Glomerular visceral epithelial cell (primary cell): ENCODE measurements around the gene FBXL7.
A peak's percentile ranks its signal among the peaks of the same experiment; 100 is the strongest.

ENCODE experiments used
- DNase-seq: peaks from one replicate; pipeline ENCODE4 v3.0.0-alpha.2; 2016; ENCODE audit errors: extremely low spot score

FBXL7 gene

DNA sequence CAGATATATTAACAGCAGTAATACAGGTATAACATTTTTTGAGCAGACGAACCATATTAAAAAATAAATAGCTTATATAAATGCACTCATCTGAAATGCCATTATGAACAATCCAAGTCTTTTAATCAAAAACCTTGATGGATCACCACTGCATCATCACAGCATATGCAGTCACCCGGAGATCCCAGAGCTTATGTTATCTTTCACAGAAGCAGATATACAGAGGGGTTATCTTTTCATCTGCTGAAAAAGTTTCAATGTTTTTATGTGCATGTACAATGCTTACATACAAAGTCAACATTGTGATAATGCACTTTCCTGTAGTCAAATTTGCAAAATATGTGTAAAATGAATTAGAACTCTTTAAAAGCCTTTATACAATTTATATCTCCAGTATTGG, 211.9 kb downstream of the FBXL7 start:
- DNase-seq = no peak

GRCh38 chr5:15715535-15715934, 215.6 kb downstream of the FBXL7 start:
- no peak for DNase-seq

DNA sequence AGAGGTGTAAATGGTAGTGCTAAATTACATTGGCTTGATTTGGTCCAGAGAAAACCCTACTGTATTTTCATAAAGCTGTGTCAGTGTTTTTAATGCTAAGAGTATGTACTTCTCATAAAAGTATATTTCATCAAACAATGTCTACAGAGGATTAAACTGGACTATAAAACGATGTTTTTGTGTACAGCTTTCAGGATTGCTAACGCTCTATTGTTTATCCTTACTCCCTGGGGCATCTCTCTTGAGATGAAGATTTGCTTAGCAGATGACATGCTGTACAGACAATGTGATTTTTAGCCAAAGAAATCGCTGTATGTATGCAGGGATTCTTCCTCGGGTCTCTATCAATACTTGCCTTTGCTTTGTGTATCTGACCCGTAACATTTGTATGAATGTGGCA, 216.0 kb downstream of the FBXL7 start:
- no peak for DNase-seq

- no peak for DNase-seq
Measured at GRCh38 chr5:15717001-15717400, 217.0 kb downstream of the FBXL7 start.

DNA sequence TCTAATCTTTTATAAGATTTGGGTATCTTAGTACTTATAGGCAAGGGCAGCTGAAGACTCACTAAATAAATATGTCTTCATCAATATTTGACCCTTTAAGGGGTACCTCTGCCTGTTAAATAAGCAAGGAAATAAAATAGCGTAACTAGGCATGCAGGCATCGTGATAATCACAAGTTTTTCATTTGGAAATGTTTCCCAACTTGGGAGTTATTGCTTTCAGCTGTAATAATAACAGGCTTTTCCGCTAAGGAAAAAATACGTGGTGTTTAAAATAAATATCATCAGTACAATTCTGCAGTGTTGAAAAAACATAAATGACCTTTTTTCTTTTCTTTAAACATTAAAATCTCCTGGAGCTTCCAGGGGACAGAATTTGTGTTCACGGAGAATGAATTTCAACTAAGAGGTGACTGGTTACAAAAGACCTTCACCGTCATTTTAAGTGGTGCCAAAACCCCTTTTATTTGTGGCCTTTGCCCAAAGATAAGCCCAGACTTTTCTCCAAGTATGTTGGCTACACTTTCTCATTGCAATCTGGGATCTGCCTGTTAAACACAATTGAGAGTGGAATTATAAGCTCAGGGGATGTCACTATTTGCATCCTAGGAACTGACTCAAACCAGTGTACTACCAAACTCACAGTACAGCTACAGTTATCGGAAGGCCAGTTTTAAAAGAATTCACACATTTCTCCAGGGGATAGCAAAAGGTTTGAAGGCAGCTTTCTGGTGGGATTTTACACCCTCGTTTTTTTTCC, 218.6 kb downstream of the FBXL7 start:
- no peak for DNase-seq

DNA sequence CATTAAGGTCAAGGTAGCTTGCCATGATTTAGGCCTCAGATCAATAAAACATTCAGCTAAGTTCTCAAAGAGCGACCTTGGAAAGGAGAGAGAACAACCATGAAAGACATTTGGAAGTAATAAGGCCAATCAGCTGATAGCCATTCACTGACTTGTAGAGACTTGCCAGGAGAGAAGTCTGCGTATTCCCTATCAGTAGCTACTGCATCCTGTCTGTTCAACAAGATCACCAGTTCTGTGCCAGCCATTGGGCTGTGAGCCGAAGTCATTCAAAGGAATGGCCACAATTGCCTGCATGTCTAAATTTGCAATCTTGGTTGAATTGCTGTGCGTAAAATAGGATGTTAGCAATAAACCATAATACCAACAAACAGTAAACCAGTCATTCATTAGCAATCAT, 219.8 kb downstream of the FBXL7 start:
- no peak for DNase-seq

- DNase-seq = no peak
Measured at GRCh38 chr5:15720515-15720914, 220.5 kb downstream of the FBXL7 start.

DNA sequence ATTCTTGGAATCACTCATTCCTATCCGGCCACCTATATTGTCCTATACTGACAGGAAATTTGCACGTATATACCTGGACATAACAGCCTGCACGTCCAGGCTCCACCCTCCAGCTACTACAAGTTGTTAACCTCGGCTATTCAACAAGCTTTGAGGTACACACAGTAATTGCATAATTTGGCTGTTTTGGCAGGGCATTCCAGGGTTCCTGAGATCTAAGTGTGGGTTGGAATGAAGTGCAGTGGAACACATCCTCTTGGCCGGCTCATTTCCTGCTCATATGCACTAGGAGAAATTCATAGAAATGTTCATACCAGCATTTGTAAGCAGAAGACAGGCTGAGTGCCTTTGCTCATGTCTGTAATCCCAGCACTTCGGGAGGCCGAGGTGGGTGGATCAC, 222.3 kb downstream of the FBXL7 start:
- no peak for DNase-seq

DNA sequence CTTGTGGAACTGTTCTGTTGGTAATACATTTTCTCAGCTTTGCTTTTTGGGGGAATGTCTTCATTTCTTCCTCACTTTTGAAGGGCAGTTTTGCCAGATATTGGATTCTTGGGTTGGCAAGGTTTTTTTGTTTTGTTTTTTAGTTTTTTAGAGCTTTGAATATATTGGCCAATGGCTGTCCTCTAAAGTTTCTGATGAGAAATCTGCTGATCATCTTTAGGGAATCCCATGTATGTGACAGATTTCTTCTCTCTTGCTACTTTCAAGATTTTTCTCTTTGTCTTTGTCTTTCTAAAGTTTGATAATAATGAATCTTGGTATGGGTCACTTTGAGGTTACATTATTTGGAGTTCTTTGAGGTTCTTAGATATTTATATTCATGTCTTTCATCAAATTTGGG, 227.4 kb downstream of the FBXL7 start:
- no peak for DNase-seq

DNA sequence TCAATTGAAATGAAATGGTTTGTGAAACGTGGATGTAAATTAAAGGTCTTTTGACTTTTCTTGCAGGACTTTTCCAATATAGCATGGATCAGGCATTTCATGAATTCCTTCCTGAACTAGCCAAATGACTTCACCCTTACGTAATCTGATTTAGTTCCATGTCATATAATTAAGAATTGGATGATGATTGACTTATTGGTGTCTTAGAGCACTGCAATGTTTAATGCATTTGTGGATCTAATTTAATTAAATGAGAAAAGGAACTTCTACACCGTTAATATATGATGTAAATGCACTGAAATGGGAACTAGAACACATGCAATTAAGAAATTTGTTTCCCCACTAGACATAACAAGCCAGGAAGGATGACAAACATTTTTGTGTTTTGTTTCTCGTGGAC, 228.8 kb downstream of the FBXL7 start:
- DNase-seq = no peak

DNA sequence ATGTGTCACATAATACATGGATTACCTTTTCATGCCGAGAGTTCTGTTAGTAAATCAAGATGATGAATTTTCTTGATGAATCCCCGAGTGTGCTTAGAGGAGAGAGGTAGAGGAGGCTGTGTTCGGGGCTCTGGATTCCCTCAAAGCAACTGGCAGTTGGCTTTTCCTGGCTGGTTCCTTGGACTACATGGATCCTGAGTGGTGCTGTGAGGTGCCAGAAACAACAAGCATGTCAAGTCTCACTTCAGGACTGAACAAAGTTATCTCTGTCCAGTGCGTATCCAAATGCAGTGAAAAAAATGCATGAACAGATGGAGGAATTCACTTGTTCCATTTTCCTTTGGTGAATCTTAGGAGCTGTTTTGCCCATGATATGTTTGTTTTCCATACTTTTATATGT, 231.7 kb downstream of the FBXL7 start:
- DNase-seq = no peak

DNA sequence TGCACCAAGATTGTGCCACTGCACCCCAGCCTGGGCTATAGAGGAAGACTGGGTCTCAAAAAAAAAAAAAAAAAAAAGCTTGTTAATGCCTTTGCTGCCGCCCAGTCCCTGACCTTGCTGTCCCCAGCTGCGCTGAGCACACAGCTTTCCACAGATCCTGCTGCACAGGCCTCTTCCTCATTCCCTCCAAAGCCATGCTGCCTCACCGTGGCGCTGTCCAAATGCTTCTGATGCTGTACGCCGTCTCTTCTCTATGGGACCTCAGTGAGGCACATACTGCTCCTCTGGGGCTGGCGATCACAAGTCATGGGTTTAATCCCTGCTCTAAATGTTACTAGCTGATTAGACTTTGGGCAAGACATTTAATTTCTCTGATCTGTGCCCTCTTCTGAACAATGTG, 234.1 kb downstream of the FBXL7 start:
- DNase-seq = no peak

DNA sequence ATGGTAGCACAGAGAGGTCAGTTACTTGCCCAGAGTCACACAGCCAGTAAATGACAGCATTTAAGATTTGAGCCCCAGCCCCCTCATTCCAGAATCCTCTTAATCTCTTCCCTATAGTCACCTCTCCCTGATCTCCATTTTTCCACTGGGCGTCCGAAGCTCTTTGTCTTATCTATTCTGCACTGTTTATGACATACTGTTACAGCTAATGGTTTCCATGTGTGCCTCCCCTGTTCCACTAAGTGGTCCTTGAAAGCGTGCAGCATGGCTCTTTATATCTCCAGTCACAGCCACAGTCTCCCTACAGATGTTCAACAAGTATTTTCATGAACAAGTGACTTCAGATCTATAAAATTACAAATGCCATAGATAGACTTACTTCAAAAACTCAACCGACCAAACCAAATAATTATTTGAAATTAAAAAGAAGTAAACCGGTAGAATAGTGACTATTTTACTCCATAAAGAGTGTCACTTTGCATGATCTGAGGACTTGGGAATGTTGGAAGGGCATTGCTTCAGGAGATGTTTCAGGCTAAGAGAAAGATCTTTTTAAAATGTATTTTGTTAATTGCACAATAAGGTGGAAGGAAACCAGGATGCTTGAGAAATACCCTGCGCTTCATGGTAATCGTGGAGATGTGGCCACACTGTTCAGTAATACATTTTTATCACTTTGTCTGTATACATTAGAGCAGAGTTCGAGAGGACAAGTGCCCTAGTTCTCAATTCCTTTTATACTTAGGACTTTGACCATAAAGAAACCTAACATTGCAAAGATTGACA, 237.2 kb downstream of the FBXL7 start:
- no peak for DNase-seq

GRCh38 chr5:15737871-15738664, 238.1 kb downstream of the FBXL7 start:
- DNase-seq = no peak

- DNase-seq = no peak
Measured at GRCh38 chr5:15740383-15740782, 240.4 kb downstream of the FBXL7 start.

DNA sequence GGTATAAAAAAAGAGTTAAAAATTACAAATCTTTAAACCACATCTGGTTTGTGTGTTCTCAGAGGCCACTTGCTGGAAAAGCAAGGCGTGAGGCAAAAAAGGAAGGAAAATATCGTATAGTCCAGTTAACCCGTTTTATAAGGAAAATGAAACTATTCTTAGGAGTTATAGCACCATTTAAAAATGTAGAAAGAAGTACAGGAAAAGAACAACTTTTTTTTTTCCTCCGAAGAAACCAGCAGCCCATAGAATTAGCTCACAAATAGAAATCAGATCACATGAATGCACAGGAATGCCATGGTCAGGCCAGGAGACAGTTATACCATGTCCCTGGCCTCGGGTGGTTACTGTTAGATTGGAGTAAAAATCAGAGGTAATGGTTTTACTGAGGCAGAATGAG, 241.6 kb downstream of the FBXL7 start:
- peak; percentile 44 for DNase-seq

GRCh38 chr5:15746833-15747232, 246.9 kb downstream of the FBXL7 start:
- no peak for DNase-seq

DNA sequence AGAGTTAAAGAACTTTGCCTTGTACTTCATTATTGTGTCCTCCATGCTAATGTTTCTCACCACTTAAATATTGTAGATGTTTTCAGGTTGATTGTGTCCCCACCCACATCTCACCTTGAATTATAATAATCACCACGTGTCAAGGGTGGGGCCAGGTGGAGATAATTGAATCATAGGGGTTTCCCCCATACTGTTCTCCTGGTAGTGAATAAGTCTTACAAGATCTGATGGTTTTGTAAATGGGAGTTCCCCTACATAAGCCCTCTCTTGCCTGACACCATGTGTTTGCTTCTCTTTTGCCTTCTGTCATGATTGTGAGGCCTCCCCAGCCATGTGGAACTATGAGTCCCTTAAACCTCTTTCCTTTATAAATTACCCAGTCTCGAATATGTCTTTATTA, 248.3 kb downstream of the FBXL7 start:
- no peak for DNase-seq

GRCh38 chr5:15752663-15753285, 252.8 kb downstream of the FBXL7 start:
- no peak for DNase-seq

DNA sequence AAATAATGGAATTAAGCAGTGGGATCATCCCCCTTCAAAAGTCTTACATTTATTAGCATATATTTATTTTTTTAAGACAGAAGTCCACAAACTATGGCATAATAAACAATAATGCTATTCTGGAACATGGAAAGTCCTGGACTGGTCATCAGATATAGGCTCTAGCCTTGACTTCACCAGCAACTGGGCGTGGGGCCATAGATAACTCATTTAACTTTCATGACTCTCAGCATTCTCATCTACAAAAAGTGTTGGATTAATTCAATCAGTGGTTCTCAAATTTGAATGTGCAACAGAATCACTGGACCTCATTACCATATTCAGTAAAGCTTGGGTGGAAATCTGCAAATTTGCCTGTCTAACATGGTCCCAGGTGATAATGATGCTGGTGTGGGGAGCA, 253.8 kb downstream of the FBXL7 start:
- DNase-seq = no peak

DNA sequence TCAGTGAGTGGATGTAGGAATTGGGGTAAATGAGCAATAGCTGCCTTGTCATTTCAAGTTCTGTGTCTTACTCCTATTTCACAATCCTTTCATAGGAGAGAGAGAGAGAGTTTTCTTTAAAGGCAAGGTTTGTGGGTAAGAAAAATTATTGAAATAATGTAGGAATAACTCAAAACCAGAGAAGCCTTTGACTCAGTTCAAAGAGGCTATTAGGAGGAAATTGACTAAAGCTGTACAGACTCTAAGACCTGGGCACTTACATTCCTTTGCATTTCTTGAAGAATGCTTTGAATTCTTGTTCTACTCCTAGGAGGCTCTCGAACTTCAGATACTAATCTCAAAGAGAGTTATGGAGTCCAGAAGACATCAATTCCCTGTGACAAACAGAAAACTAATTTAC, 257.1 kb downstream of the FBXL7 start:
- peak; percentile 13 for DNase-seq

DNA sequence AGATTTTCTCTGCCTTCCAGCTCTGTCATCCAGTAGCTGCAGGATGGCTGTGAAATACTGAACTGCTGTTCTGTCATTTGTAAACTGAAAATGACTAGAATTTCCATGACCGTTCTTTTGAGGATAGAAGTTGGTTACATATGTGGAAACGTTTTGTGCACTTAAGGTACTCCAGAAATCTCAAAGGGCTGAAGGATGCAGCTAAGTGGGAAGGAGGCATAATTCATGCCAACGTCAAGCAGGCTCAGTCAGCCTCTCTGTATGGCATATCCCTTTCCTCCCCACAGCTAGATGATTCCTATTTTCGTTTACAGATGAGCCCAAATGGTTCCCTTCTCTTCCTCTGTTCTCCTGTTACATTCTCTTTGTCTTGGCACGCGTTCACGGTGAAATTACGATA, 257.6 kb downstream of the FBXL7 start:
- DNase-seq = no peak
